Nephron progenitor cell (in vitro differentiated cells): ENCODE measurements around the gene SORL1.

Experiments
- DNase-seq: peaks from one replicate; pipeline ENCODE4 v3.0.0; 2021
- H3K27ac Mint-ChIP-seq: 2 replicates; pipeline ENCODE4 v1.8.0; 2021; ENCODE audit warnings: mild to moderate bottlenecking, moderate library complexity, mixed read lengths
- H3K27me3 Mint-ChIP-seq: 2 replicates; pipeline ENCODE4 v1.8.0; 2021; ENCODE audit warnings: mild to moderate bottlenecking, low read depth, mixed read lengths; ENCODE audit not compliant: poor library complexity
- H3K36me3 Mint-ChIP-seq: 2 replicates; pipeline ENCODE4 v1.8.0; 2021; ENCODE audit warnings: low read depth, mixed read lengths
- H3K4me1 Mint-ChIP-seq: 2 replicates; pipeline ENCODE4 v1.8.0; 2021; ENCODE audit warnings: mixed read lengths
- H3K4me3 Mint-ChIP-seq: 2 replicates; pipeline ENCODE4 v1.8.0; 2021; ENCODE audit warnings: mild to moderate bottlenecking, moderate library complexity, mixed read lengths
- H3K9me3 Mint-ChIP-seq: 2 replicates; pipeline ENCODE4 v1.8.0; 2021; ENCODE audit warnings: mild to moderate bottlenecking, moderate library complexity, mixed read lengths
- TF ChIP-seq, protein P1 (sequence below): fragments of 200-600 bp; sonication (generic); IDR thresholded peaks from 2 replicates; pipeline ENCODE4 v1.5.0; 2021; ENCODE audit warnings: antibody characterized with exemption

SORL1 gene

DNA sequence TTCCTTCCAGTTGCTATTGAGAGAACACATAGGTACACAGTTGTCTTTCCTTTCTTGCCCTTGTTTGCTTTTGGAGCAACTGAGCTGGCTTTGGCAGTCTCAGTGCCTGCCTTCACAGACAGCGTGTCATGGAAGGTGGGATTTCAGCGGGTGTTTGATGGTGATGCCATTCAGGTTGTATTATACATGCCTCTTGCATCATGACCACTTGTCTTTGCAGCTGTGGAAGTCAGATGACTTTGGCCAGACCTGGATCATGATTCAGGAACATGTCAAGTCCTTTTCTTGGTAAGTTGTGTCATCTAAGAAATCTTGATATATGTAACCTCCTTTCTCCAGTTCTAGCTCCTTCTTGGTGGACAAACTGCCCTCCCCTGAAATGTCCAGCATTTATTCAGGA is 37.7 kb downstream of the SORL1 start:
- TF ChIP-seq, protein P1, sequence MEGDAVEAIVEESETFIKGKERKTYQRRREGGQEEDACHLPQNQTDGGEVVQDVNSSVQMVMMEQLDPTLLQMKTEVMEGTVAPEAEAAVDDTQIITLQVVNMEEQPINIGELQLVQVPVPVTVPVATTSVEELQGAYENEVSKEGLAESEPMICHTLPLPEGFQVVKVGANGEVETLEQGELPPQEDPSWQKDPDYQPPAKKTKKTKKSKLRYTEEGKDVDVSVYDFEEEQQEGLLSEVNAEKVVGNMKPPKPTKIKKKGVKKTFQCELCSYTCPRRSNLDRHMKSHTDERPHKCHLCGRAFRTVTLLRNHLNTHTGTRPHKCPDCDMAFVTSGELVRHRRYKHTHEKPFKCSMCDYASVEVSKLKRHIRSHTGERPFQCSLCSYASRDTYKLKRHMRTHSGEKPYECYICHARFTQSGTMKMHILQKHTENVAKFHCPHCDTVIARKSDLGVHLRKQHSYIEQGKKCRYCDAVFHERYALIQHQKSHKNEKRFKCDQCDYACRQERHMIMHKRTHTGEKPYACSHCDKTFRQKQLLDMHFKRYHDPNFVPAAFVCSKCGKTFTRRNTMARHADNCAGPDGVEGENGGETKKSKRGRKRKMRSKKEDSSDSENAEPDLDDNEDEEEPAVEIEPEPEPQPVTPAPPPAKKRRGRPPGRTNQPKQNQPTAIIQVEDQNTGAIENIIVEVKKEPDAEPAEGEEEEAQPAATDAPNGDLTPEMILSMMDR: no peak
- no peaks in the 10 kb centered on the region for H3K27me3 Mint-ChIP-seq
- peaks cover 67% of the 10 kb centered on the region for H3K36me3 Mint-ChIP-seq
- no peak for DNase-seq
- H3K27ac Mint-ChIP-seq: no peak overlapping the region
- no peaks in the 10 kb centered on the region for H3K9me3 Mint-ChIP-seq
- H3K4me3 Mint-ChIP-seq: no peak overlapping the region
- H3K4me1 Mint-ChIP-seq: peaks cover 41% of the 10 kb centered on the region

DNA sequence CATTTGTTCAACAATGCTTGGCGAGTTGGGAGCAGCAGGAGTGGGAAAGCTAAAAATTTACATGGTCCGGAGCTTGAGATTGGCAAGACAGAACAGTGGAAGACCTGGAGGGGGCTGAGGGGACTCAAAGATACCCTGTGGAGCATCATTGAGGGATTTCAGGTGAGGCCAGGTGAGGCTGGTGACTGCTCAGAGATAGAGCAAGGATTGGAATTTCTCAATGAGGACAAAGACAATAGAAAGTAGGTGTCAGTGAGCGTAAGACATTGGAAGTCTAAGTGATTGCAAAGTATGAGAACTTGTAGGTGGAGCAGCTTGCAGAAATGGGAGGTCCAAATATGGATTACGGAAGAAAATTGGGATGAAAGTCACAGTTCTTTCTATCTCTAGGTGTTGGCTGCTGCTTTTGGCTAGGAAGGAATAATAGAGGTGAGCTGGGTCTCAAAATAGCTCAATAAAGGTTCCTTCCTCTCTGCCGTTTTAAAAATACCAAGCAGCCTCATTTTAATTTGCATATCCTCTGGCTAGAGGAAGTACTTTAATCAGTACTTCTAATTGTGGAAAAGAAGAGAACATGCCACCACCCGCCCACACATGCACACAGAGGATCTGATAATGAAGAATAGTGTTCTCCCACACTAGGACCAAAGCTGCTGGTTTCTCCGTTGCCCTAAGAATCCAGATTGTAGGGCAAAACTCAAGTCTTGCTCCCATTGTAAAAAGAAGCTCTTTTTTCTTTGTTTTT is 42.4 kb downstream of the SORL1 start:
- Mint-ChIP-seq H3K9me3 (peaks cover 4% of the 10 kb centered on the region), H3K4me3 (no peak overlapping the region), H3K27ac (no peak overlapping the region), H3K27me3 (no peaks in the 10 kb centered on the region), H3K4me1 (peaks cover 14% of the 10 kb centered on the region), H3K36me3 (peaks cover 79% of the 10 kb centered on the region)
- TF ChIP-seq, protein P1: no peak
- no peak for DNase-seq

DNA sequence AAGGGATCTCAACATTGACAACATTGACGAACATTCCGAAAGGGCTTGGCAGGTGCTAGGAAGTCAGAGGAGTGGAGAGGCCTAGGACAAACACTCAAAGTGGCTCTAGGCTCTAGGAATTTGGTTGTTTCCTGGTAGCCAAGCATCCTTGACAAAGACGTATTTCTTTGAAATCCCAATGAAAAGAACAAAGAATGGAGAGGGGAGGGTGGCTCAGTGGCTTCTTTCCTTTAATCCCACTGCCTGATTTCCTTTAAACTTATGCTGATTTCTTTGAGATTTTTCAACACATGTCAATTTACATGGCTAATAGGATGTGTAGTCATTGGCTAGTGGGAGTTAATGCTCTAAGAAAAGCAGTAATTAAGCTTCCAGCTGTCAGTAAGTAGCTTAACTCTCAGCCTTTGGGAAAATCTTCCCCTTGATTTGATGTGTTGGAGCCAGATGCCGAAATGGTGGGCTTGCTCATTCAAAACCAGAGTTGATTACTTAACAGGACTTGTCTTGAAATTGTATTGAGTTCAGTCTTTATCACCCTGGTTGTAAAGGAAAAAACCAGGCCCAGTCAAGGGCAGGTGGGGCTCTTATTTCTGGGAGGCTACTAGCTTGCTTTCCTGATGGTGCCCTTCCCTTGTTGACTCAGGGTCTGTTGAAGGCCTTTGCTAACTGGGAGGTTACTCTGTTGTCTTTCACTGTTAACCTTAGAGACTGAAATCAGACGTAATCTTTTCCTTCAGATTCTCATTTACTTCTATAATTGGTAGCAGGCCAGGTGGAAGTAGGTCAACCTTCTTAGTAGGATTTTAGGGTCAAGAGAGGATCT is 45.3 kb downstream of the SORL1 start:
- Mint-ChIP-seq H3K27me3 (no peaks in the 10 kb centered on the region), H3K4me3 (no peak overlapping the region), H3K27ac (no peak overlapping the region), H3K4me1 (peaks cover 15% of the 10 kb centered on the region), H3K9me3 (peaks cover 12% of the 10 kb centered on the region), H3K36me3 (peaks cover 76% of the 10 kb centered on the region)
- TF ChIP-seq, protein P1: no peak
- no peak for DNase-seq

DNA sequence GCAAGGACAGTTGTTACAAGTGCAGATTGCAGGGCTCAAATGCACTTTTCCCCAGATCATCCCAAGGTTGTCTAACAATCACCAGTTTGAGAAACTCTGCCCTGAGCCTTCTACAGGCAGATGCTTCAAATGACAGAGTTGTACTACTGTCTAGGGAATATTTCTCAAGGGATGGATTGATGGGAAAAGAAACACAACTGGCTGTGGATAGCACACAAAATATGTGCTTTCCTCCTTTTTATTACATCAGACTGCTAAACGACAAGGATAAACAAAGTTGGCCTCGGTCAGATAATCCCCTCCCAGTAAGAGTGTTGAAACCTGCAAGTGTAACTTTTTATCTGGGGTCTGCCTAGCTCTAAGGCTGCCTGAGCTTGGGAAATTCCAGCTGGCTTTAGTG is 47.3 kb downstream of the SORL1 start:
- TF ChIP-seq, protein P1: no peak
- DNase-seq: no peak
- H3K4me3 Mint-ChIP-seq: no peak overlapping the region
- peaks cover 27% of the 10 kb centered on the region for H3K9me3 Mint-ChIP-seq
- peaks cover 15% of the 10 kb centered on the region for H3K4me1 Mint-ChIP-seq
- H3K27ac Mint-ChIP-seq: peak overlapping the region; percentile 88
- H3K27me3 Mint-ChIP-seq: no peaks in the 10 kb centered on the region
- H3K36me3 Mint-ChIP-seq: peaks cover 81% of the 10 kb centered on the region

DNA sequence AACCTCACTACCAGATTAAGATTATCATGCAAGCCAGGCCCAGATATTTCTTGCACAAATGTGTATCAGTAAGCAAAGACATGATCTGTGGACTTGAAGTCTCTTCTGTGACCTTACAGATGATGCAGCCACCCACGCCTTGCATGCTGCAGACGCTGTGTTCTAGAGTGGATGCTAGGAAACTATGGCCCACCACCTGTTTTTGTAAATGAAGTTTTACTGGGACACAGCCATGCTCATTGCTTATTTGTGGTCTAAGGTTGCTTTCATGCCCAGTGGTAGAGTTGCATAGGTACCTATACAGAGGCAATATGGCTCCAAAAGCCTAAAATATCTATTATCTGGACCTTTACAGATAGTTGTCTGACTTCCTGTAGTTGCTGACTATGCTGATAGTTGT is 48.2 kb downstream of the SORL1 start:
- H3K4me1 Mint-ChIP-seq: peaks cover 15% of the 10 kb centered on the region
- H3K36me3 Mint-ChIP-seq: peaks cover 87% of the 10 kb centered on the region
- H3K27ac Mint-ChIP-seq: peak overlapping the region; percentile 88
- peaks cover 35% of the 10 kb centered on the region for H3K9me3 Mint-ChIP-seq
- no peak overlapping the region for H3K4me3 Mint-ChIP-seq
- H3K27me3 Mint-ChIP-seq: no peaks in the 10 kb centered on the region
- no peak for DNase-seq
- TF ChIP-seq, protein P1: no peak
